NCI-H446 treated with DMSO at 0.1 percent for 48 hours (cell line): ENCODE results near the gene PHACTR1.
"Not testable (repeated sequence)": the region's sequence is repeated elsewhere in the genome, so short reads cannot be mapped to it uniquely, and the experiment has no call there.

ENCODE experiments used
- DNase-seq: peaks from one replicate; lab custom pipeline; 2025; lab: John Stamatoyannopoulos, UW

Gene PHACTR1

GRCh38 chr6:12903246-12903645 is 186.7 kb downstream of the PHACTR1 start:
- DNase-seq = no peak

DNA sequence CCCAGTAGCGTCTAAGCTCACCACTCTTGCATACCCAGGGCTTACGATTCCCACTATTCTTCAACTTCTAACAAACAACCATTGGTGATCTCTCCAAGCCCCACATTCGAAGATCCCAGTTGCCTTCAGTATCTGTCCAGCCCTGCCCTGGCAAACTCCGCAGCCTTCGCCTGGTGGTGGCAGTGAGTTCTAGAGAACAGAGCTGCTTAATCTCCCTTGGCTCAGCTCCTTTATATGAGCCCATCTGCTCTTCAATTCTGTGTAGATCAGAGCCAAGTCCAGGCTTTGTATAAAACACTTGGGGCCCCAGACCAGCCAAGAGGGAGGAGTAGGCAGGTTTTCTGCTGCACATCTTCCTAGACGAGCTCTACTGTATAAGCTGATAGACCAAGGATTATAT is 193.3 kb downstream of the PHACTR1 start:
- peak; percentile 95 for DNase-seq

DNA sequence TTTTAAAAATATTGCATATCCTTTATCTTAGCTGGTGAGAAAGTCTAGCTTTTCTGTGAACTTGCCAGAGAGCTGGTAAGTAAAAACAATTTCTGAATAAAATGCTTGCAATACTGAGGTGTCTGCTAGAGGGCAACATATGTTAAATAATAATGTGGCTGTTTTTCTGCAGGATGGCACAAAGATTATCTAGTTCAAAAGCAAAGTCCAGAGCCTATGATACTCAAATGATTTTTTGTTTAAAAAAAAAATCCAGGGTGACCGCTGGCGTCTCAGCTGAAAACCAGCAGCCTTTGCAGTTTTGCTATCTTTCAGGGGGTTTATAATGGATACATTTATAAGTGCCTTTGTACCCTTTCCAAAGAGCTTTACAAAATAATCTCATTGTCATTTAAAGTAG is 194.9 kb downstream of the PHACTR1 start:
- DNase-seq = peak; percentile 59

GRCh38 chr6:12913201-12913600 is 196.6 kb downstream of the PHACTR1 start:
- no peak for DNase-seq

- DNase-seq = no peak
Observed at GRCh38 chr6:12916006-12916405, 199.4 kb downstream of the PHACTR1 start.

DNA sequence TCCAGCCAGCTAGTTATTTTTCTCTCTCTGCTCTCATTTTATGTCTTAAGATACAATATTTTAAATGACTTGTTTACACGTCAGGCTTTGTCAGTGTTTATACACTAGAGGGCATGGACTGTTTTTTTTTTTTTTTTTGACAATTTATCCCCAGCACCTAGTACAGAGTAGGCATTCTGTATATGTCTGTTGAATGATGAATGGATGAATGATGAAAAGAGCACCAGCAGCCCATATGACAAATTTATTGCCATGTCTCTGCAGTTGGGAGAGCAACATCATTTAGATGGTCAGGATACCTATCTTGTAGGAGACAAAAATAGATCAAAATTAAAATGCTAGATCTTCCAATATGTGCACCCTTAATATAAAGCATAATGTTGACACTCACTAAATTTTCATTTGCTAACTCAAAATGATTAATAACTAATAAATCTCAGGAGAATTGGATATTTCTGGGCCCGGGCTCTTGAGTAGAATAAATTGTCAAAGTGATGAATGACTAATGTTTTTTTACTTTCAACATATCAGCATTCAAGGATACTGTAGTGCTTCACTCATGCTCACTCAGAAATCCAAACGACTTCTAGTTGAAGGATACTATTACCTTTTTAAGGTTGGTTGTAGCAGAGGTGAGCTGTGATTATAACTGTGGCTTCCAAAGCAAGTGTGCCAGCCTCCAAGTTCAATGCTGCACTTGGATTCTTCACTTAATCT is 200.0 kb downstream of the PHACTR1 start:
- no peak for DNase-seq

GRCh38 chr6:12921467-12921866 is 204.9 kb downstream of the PHACTR1 start:
- no peak for DNase-seq

- DNase-seq = no peak
Observed at GRCh38 chr6:12923644-12924235, 207.2 kb downstream of the PHACTR1 start.

GRCh38 chr6:12924911-12925310 is 208.3 kb downstream of the PHACTR1 start:
- peak; percentile 68 for DNase-seq

- no peak for DNase-seq
Observed at GRCh38 chr6:12927746-12928145, 211.2 kb downstream of the PHACTR1 start.

- no peak for DNase-seq
Observed at GRCh38 chr6:12929678-12930077, 213.1 kb downstream of the PHACTR1 start.

- DNase-seq = no peak
Observed at GRCh38 chr6:12931639-12932038, 215.1 kb downstream of the PHACTR1 start.

DNA sequence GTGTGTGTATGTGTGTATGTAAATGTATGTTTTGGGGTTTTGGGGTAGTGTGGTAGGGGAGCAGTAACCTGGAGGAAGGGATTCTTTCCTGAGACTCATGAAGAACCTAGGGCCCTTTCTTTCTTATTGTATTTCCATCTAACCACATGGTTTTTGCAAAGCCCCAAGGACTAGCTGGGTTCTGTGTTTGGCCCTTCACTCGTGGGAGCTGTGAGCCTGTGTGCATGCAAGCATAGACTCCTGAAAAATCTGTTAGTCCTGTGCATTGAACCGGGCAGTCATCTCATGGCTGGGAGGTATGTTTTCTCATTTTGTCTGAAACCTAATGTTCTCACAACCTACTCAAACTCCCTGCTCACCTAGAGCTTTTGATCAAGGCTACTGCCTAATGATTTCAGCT is 219.1 kb downstream of the PHACTR1 start:
- no peak for DNase-seq

- DNase-seq = no peak
Observed at GRCh38 chr6:12937971-12938370, 221.4 kb downstream of the PHACTR1 start.

DNA sequence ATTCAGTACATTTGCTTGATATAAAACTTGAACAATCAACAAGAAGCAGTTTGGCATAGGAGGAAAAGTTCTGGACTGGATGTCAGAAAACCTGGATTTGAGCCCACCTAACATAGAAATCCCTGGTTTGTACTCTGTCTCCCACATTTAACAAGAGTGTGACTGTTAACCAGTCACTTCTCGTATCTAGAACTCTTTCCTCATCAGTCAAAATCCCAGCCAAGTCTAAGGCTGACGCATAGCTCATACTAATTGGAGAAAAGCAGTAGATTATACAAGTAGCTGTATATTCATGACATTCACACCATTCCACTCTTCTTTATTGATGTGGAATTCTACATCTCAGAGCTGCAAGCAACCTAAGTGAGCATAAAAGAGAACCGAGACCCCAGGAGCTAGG is 222.7 kb downstream of the PHACTR1 start:
- peak; percentile 13 for DNase-seq

DNA sequence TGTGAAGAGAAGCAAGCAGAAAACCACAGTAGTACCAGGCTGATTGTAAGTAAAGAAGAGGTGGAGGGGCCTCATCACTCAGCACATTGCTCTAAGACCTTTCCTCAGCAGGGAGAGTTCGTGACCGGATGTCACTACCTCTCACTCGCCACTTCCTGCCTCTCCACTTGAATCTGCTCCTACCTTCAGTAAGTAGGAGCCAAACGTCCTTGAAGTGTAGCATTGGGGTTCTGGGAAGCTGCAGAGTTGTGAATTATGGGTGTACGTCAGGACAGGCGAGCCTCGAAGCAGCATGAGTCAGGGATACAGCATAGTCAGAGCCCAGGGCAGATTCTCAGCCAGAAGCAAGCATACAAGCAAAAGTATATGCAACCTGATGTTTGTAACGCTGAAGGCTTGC is 224.9 kb downstream of the PHACTR1 start:
- no peak for DNase-seq

GRCh38 chr6:12943549-12943948 is 227.0 kb downstream of the PHACTR1 start:
- no peak for DNase-seq

GRCh38 chr6:12944001-12944400 is 227.4 kb downstream of the PHACTR1 start:
- DNase-seq = no peak

DNA sequence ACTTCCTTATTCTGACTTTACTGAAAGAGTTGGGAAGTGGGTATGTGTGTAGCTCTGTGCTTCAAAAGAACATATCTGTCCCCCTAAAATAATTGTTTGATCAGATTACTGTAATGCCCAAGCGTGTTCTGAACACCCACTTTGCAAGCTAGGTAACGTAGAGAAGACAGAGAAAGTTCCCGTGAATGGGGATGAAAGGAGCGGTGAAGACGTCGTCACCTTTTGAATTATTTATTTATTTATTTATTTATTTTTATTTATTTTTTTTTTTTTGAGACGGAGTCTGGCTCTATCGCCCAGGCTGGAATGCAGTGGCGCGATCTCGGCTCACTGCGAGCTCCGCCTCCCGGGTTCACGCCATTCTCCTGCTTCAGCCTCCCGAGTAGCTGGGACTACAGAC is 228.0 kb downstream of the PHACTR1 start:
- not testable (repeated sequence) for DNase-seq

GRCh38 chr6:12947151-12947871 is 230.7 kb downstream of the PHACTR1 start:
- no peak for DNase-seq

- no peak for DNase-seq
Observed at GRCh38 chr6:12947967-12948366, 231.4 kb downstream of the PHACTR1 start.

GRCh38 chr6:12950976-12951375 is 234.4 kb downstream of the PHACTR1 start:
- DNase-seq = peak; percentile 56

DNA sequence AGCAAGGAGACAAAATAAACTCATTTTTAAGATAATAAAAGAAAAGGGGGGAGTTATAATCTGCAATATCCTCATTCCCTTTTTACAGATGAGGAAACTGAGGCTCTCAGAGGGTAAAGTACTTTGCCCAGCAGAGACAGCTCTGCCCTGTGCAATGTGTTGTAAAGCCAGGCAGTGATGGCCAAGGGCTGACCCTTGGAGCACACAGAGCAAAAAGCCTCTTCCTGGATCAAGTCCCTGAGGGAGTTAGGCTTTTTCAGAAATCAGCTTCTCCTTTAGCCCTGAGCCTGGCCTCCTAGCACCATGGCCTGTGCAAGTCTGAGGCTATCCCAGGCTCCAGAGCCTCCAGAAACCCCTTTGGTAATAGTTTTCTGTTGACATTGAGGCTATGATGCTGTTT is 234.8 kb downstream of the PHACTR1 start:
- DNase-seq = no peak
